ENCODE data around the gene DTX3L. TPM values are rescaled to one million over a fixed set of nuclear protein-coding genes. Genes with fewer than 3 reads are reported as not detected.

Gene DTX3L
- total RNA-seq, 1 donor from 2014 or later = 13.0 TPM

- no peak overlapping the region for H3K4me3 Mint-ChIP-seq (ENCODE audit: low read depth)
- H3K36me3 Mint-ChIP-seq (ENCODE audit: insufficient read depth) = peaks cover 6% of the 10 kb centered on the region
- peaks cover 21% of the 10 kb centered on the region for H3K4me1 Mint-ChIP-seq (ENCODE audit: low read depth)
- no peaks in the 10 kb centered on the region for H3K9me3 Mint-ChIP-seq (ENCODE audit: low read depth)
- TF ChIP-seq, protein P1, sequence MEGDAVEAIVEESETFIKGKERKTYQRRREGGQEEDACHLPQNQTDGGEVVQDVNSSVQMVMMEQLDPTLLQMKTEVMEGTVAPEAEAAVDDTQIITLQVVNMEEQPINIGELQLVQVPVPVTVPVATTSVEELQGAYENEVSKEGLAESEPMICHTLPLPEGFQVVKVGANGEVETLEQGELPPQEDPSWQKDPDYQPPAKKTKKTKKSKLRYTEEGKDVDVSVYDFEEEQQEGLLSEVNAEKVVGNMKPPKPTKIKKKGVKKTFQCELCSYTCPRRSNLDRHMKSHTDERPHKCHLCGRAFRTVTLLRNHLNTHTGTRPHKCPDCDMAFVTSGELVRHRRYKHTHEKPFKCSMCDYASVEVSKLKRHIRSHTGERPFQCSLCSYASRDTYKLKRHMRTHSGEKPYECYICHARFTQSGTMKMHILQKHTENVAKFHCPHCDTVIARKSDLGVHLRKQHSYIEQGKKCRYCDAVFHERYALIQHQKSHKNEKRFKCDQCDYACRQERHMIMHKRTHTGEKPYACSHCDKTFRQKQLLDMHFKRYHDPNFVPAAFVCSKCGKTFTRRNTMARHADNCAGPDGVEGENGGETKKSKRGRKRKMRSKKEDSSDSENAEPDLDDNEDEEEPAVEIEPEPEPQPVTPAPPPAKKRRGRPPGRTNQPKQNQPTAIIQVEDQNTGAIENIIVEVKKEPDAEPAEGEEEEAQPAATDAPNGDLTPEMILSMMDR (IDR thresholded peaks at IDR 0.05; ENCODE audit: unreplicated experiment) = no peak
- DNase-seq (ENCODE audit: low spot score, unreplicated experiment) = no peak
- peak overlapping the region; percentile 81 for H3K27ac Mint-ChIP-seq
- H3K27me3 Mint-ChIP-seq = peaks cover 8% of the 10 kb centered on the region
Observed at GRCh38 chr3:122572940-122573412, 8.8 kb downstream of the DTX3L start.

- Mint-ChIP-seq H3K36me3 (ENCODE audit: insufficient read depth) (peaks cover 2% of the 10 kb centered on the region), H3K4me1 (ENCODE audit: low read depth) (peaks cover 9% of the 10 kb centered on the region), H3K9me3 (ENCODE audit: low read depth) (peaks cover 2% of the 10 kb centered on the region), H3K27me3 (peaks cover 13% of the 10 kb centered on the region), H3K4me3 (ENCODE audit: low read depth) (no peak overlapping the region), H3K27ac (no peak overlapping the region)
- TF ChIP-seq, protein P1 (IDR thresholded peaks at IDR 0.05; ENCODE audit: unreplicated experiment) = no peak
- no peak for DNase-seq (ENCODE audit: low spot score, unreplicated experiment)
Observed at GRCh38 chr3:122576174-122576940, 12.2 kb downstream of the DTX3L start.

GRCh38 chr3:122577409-122578031 lies 13.4 kb downstream of the DTX3L start, which contains the start of gene PARP15:
TSS of gene PARP15 (plus strand) at chr3:122577650. CDS start at chr3:122577668, 18 bp downstream.
- Mint-ChIP-seq H3K4me1 (ENCODE audit: low read depth) (peaks cover 9% of the 10 kb centered on the region), H3K9me3 (ENCODE audit: low read depth) (peaks cover 9% of the 10 kb centered on the region), H3K4me3 (ENCODE audit: low read depth) (peak within 1 kb of the TSS; percentile 75), H3K27me3 (peaks cover 13% of the 10 kb centered on the region), H3K36me3 (ENCODE audit: insufficient read depth) (peaks cover 3% of the 10 kb centered on the region), H3K27ac (no peak within 1 kb of the TSS)
- TF ChIP-seq, protein P1 (IDR thresholded peaks at IDR 0.05; ENCODE audit: unreplicated experiment) = no peak
- DNase-seq (ENCODE audit: low spot score, unreplicated experiment) = no peak

DNA sequence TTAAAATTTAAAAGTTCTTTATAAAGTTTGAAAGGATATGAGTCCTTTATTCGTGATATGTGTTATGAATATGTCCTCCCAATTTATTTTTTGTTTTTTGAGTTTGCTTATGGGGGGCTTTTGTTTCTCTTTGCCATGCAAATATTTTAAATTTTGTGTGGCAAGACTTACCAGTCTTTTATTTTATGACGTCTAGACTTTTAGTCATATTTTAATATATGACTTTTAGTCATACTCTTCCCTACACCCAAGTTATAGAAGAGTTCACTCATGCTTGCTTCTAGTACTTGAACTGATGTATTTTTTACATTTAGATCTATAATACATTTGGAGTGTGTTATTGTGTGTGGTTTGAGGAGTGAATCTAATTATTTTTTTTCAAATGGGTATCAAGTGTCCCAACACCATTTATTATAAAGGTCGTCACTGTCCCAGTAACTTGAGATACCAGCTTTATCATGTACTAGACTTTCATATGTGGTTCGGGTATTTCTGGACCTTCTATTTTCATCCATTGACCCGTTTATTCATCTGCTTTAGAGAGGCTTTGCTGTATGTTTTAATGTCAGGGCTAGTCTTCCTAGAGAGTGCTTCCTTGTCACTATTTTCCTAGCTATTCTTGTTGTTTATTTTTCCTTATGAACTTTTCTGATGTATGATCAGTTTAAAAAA lies 14.1 kb downstream of the DTX3L start:
- Mint-ChIP-seq H3K4me1 (ENCODE audit: low read depth) (peaks cover 6% of the 10 kb centered on the region), H3K36me3 (ENCODE audit: insufficient read depth) (peaks cover 5% of the 10 kb centered on the region), H3K9me3 (ENCODE audit: low read depth) (peaks cover 12% of the 10 kb centered on the region), H3K27me3 (peaks cover 13% of the 10 kb centered on the region), H3K27ac (no peak overlapping the region), H3K4me3 (ENCODE audit: low read depth) (peak overlapping the region; percentile 75)
- DNase-seq (ENCODE audit: low spot score, unreplicated experiment) = no peak
- TF ChIP-seq, protein P1 (IDR thresholded peaks at IDR 0.05; ENCODE audit: unreplicated experiment) = no peak

- Mint-ChIP-seq H3K9me3 (ENCODE audit: low read depth) (peaks cover 12% of the 10 kb centered on the region), H3K27me3 (peaks cover 13% of the 10 kb centered on the region), H3K36me3 (ENCODE audit: insufficient read depth) (peaks cover 5% of the 10 kb centered on the region), H3K4me3 (ENCODE audit: low read depth) (no peak overlapping the region), H3K27ac (no peak overlapping the region), H3K4me1 (ENCODE audit: low read depth) (peaks cover 3% of the 10 kb centered on the region)
- TF ChIP-seq, protein P1 (IDR thresholded peaks at IDR 0.05; ENCODE audit: unreplicated experiment) = no peak
- no peak for DNase-seq (ENCODE audit: low spot score, unreplicated experiment)
Observed at GRCh38 chr3:122580470-122580869, 16.3 kb downstream of the DTX3L start.
